ENCODE results near the gene ZNF324. TPM values are rescaled to one million over a fixed set of nuclear protein-coding genes. Genes with fewer than 3 reads are reported as not detected.

The ZNF324 gene
- total and polyA plus RNA-seq, 7 experiments from 2014 or later: 9.3 to 28.0 (median 22.3) TPM

- no peak overlapping the region for H3K4me3 ChIP-seq (ENCODE audit: low read length)
- intact Hi-C loops (cut with micrococcal nuclease): no loop called here
- Mint-ChIP-seq H3K27ac (peak overlapping the region in 6 of 9 donors; percentile 20 to 75 (median 43)), H3K4me3 (peak overlapping the region in 5 of 10 donors; percentile 11 to 42 (median 23)), H3K4me1 (peaks cover 22 to 29% (median 27%) of the 10 kb centered on the region in 7 donors), H3K27me3 (peaks cover 0 to 3% (median 0%) of the 10 kb centered on the region in 5 donors), H3K9me3 (peaks cover 0 to 4% (median 0%) of the 10 kb centered on the region in 11 donors), H3K36me3 (peaks cover 0 to 6% (median 0%) of the 10 kb centered on the region in 5 donors)
- POLR2A ChIA-PET: interaction anchor here (2.0 to 5.5 kb wide), 4 partner anchors 10 to 59 kb away, joined by 4 to 59 read pairs (median 38); partner anchors contain the start of genes CHMP2A and TRIM28
- ATAC-seq (no peak), DNase-seq (no peak)
- peaks cover 0 to 11% (median 0%) of the 10 kb centered on the region in 3 experiments for H3K36me3 ChIP-seq (ENCODE audit: control insufficient read depth in 2 of 3, insufficient read depth in 3 of 3, low read length in 3 of 3)
- peaks cover 10 to 12% of the 10 kb centered on the region in 2 donors for H3K4me1 ChIP-seq (ENCODE audit: control insufficient read depth in 2 of 2, insufficient read depth in 2 of 2, low read length in 2 of 2)
- no peaks in the 10 kb centered on the region for H3K27me3 ChIP-seq (ENCODE audit: control insufficient read depth in 2 of 2, insufficient read depth in 2 of 2, low read length in 2 of 2)
- CTCF ChIA-PET: interaction anchor here (0.6 to 4.8 kb wide), 4 partner anchors 33 to 140 kb away, joined by 3 to 46 read pairs (median 8); partner anchors contain the start of gene CHMP2A
- no peaks in the 10 kb centered on the region for H3K9me3 ChIP-seq (ENCODE audit: control insufficient read depth in 2 of 3, low read length in 3 of 3)
- H3K27ac ChIP-seq (ENCODE audit: low read depth, low read length): no peak overlapping the region
These were observed 54.8 kb downstream of the ZNF324 start for GRCh38 chr19:58521651-58522050.

- no peak overlapping the region for H3K4me3 Mint-ChIP-seq
- POLR2A ChIA-PET: interaction anchor here (0.7 to 3.8 kb wide), 3 partner anchors 21 to 32 kb away, joined by 3 to 32 read pairs (median 5); partner anchors contain the start of genes CHMP2A and TRIM28
These were observed 55.8 kb downstream of the ZNF324 start for GRCh38 chr19:58522709-58523108.

More at GRCh38 chr19:58522709-58523108, 55.8 kb downstream of the ZNF324 start:
- H3K27ac ChIP-seq (ENCODE audit: low read depth, low read length): no peak overlapping the region
- H3K27me3 ChIP-seq (ENCODE audit: control insufficient read depth in 2 of 2, insufficient read depth in 2 of 2, low read length in 2 of 2): no peaks in the 10 kb centered on the region
- H3K9me3 ChIP-seq (ENCODE audit: control insufficient read depth in 2 of 3, low read length in 3 of 3): no peaks in the 10 kb centered on the region
- peaks cover 0 to 6% (median 0%) of the 10 kb centered on the region in 5 donors for H3K36me3 Mint-ChIP-seq
- peaks cover 22 to 29% (median 27%) of the 10 kb centered on the region in 7 donors for H3K4me1 Mint-ChIP-seq
- peaks cover 0 to 3% (median 0%) of the 10 kb centered on the region in 5 donors for H3K27me3 Mint-ChIP-seq
- intact Hi-C loops (cut with micrococcal nuclease): no loop called here
- peaks cover 0 to under 1% (median 0%) of the 10 kb centered on the region in 3 experiments for H3K36me3 ChIP-seq (ENCODE audit: control insufficient read depth in 2 of 3, insufficient read depth in 3 of 3, low read length in 3 of 3)
- peak overlapping the region in 2 of 9 donors; percentile 28 to 41 for H3K27ac Mint-ChIP-seq
- no peak overlapping the region for H3K4me3 ChIP-seq (ENCODE audit: low read length)
- no peak for DNase-seq
- CTCF ChIA-PET: interaction anchor here (1.2 kb wide), 1 partner anchor 53 kb away, joined by 4 read pairs; no protein-coding TSS in a partner anchor
- H3K9me3 Mint-ChIP-seq: peaks cover 0 to 4% (median 0%) of the 10 kb centered on the region in 11 donors
- peaks cover 10 to 12% of the 10 kb centered on the region in 2 donors for H3K4me1 ChIP-seq (ENCODE audit: control insufficient read depth in 2 of 2, insufficient read depth in 2 of 2, low read length in 2 of 2)
- no peak for ATAC-seq

Other genes with a start within 250 kb of the ZNF324 start
- gene ZNF544, start 238.2 kb upstream of the ZNF324 start, total RNA-seq: 10 to 100 TPM; 19.7 to 60.7 (median 42.1) TPM
- 10 to 100 TPM; 21.6 to 30.8 TPM for gene ZNF544, start 238.2 kb upstream of the ZNF324 start, polyA plus RNA-seq
- 10 to 100 TPM in 2 of 5 experiments, 1 to 10 TPM in 3; 5.2 to 10.5 (median 10.0) TPM for gene ZNF8, start 188.1 kb upstream of the ZNF324 start, total RNA-seq
- 1 to 10 TPM in 1 of 2 donors, under 1 TPM in 1; 0.97 to 1.4 TPM for gene ZNF8, start 188.1 kb upstream of the ZNF324 start, polyA plus RNA-seq
- 100 to 1,000 TPM in 2 of 5 experiments, 10 to 100 TPM in 3; 59.7 to 122 (median 65.4) TPM for gene ERVK3-1, start 161.7 kb upstream of the ZNF324 start, total RNA-seq
- 10 to 100 TPM; 68.2 to 88.7 TPM for gene ERVK3-1, start 161.7 kb upstream of the ZNF324 start, polyA plus RNA-seq
- gene ZSCAN22, start 140.1 kb upstream of the ZNF324 start, total RNA-seq: 1 to 10 TPM; 1.1 to 6.0 (median 4.5) TPM
- gene ZSCAN22, start 140.1 kb upstream of the ZNF324 start, polyA plus RNA-seq: 1 to 10 TPM; 1.3 to 3.6 TPM
- 10 to 100 TPM in 3 of 5 experiments, 1 to 10 TPM in 2; 7.0 to 21.5 (median 12.4) TPM for gene A1BG, start 113.6 kb upstream of the ZNF324 start, total RNA-seq
- gene A1BG, start 113.6 kb upstream of the ZNF324 start, polyA plus RNA-seq: 10 to 100 TPM; 38.0 to 60.1 TPM
- gene ZNF497, start 104.3 kb upstream of the ZNF324 start, total RNA-seq: 1 to 10 TPM; 1.0 to 2.7 (median 1.8) TPM
- 1 to 10 TPM; 1.9 to 2.9 TPM for gene ZNF497, start 104.3 kb upstream of the ZNF324 start, polyA plus RNA-seq
- gene ZNF837, start 86.0 kb upstream of the ZNF324 start, total RNA-seq: 1 to 10 TPM; 1.4 to 4.3 (median 2.4) TPM
- gene ZNF837, start 86.0 kb upstream of the ZNF324 start, polyA plus RNA-seq: 10 to 100 TPM in 1 of 2 donors, 1 to 10 TPM in 1; 6.9 to 15.6 TPM
- gene RPS5, start 79.8 kb upstream of the ZNF324 start, total RNA-seq: 1,000 to 10,000 TPM in 4 of 5 experiments, 100 to 1,000 TPM in 1; 911 to 1,684 (median 1,502) TPM
- gene RPS5, start 79.8 kb upstream of the ZNF324 start, polyA plus RNA-seq: 1,000 to 10,000 TPM; 1,774 to 1,925 TPM
- under 1 TPM in 4 of 5 experiments, not detected in 1; 0.32 to 0.53 (median 0.50) TPM for gene RNF225, start 71.4 kb upstream of the ZNF324 start, total RNA-seq
- not detected for gene RNF225, start 71.4 kb upstream of the ZNF324 start, polyA plus RNA-seq
- 10 to 100 TPM in 1 of 5 experiments, 1 to 10 TPM in 4; 4.2 to 12.1 (median 8.8) TPM for gene ZNF584, start 58.4 kb upstream of the ZNF324 start, total RNA-seq
- gene ZNF584, start 58.4 kb upstream of the ZNF324 start, polyA plus RNA-seq: 1 to 10 TPM; 6.5 to 7.0 TPM
- gene ZNF132, start 26.9 kb upstream of the ZNF324 start, total RNA-seq: 10 to 100 TPM in 2 of 5 experiments, 1 to 10 TPM in 3; 1.2 to 12.9 (median 4.9) TPM
- gene ZNF132, start 26.9 kb upstream of the ZNF324 start, polyA plus RNA-seq: 1 to 10 TPM; 2.4 to 3.6 TPM
- gene ZNF324B, start 15.5 kb upstream of the ZNF324 start, total RNA-seq: 10 to 100 TPM in 3 of 5 experiments, 1 to 10 TPM in 2; 9.1 to 13.9 (median 11.8) TPM
- gene ZNF324B, start 15.5 kb upstream of the ZNF324 start, polyA plus RNA-seq: 1 to 10 TPM; 1.7 to 3.5 TPM
- 10 to 100 TPM in 4 of 5 experiments, 1 to 10 TPM in 1; 9.5 to 20.0 (median 15.1) TPM for gene ZNF446, start 9.3 kb downstream of the ZNF324 start, total RNA-seq
- gene ZNF446, start 9.3 kb downstream of the ZNF324 start, polyA plus RNA-seq: 1 to 10 TPM; 3.2 to 6.0 TPM
- gene SLC27A5, start 44.9 kb downstream of the ZNF324 start, total RNA-seq: 10 to 100 TPM in 3 of 5 experiments, 1 to 10 TPM in 2; 5.9 to 14.1 (median 12.6) TPM
- 10 to 100 TPM; 18.4 to 26.9 TPM for gene SLC27A5, start 44.9 kb downstream of the ZNF324 start, polyA plus RNA-seq
- 10 to 100 TPM in 3 of 5 experiments, 1 to 10 TPM in 2; 9.8 to 19.2 (median 17.0) TPM for gene ZBTB45, start 52.7 kb downstream of the ZNF324 start, total RNA-seq
- gene ZBTB45, start 52.7 kb downstream of the ZNF324 start, polyA plus RNA-seq: 1 to 10 TPM; 5.1 to 6.5 TPM
- 100 to 1,000 TPM; 396 to 564 (median 435) TPM for gene TRIM28, start 77.0 kb downstream of the ZNF324 start, total RNA-seq
- 10 to 100 TPM; 55.3 to 88.8 TPM for gene TRIM28, start 77.0 kb downstream of the ZNF324 start, polyA plus RNA-seq
- gene CHMP2A, start 88.0 kb downstream of the ZNF324 start, total RNA-seq: 100 to 1,000 TPM in 1 of 5 experiments, 10 to 100 TPM in 4; 64.3 to 131 (median 71.2) TPM
- 100 to 1,000 TPM; 167 to 193 TPM for gene CHMP2A, start 88.0 kb downstream of the ZNF324 start, polyA plus RNA-seq
- gene UBE2M, start 91.5 kb downstream of the ZNF324 start, total RNA-seq: 10 to 100 TPM; 37.1 to 92.1 (median 55.8) TPM
- gene UBE2M, start 91.5 kb downstream of the ZNF324 start, polyA plus RNA-seq: 1 to 10 TPM; 7.5 to 7.8 TPM
- 10 to 100 TPM; 35.0 to 51.8 (median 44.9) TPM for gene MZF1, start 106.3 kb downstream of the ZNF324 start, total RNA-seq
- 10 to 100 TPM in 1 of 2 donors, 1 to 10 TPM in 1; 9.9 to 18.6 TPM for gene MZF1, start 106.3 kb downstream of the ZNF324 start, polyA plus RNA-seq